HepG2 (cell line): ENCODE measurements around the gene TENT4B. TPM values are rescaled to one million over a fixed set of nuclear protein-coding genes. Genes with fewer than 3 reads are reported as not detected.

Experiments
- ATAC-seq: fragments of 200-7000 bp; cut with Tn5 transposase; 3 replicates; pipeline ENCODE4 v1.9.1; 2020; ENCODE audit warnings: mild to moderate bottlenecking, moderate library complexity
- BruUV-seq: library from RNA; stranded (reverse); fragments of 400-500 nt; replicated peaks from 2 replicates; lab custom pipeline; 2021; lab: Mats Ljungman, UMichigan
- CTCF ChIA-PET: fragments of 300-600 bp; formaldehyde crosslinking; extraction: SDS; loops from one replicate; lab custom pipeline; 2021; ENCODE audit warnings: low total read pairs, inconsistent platforms, low intra/inter-chr PET ratio; lab: Yijun Ruan, JAX
- POLR2A ChIA-PET: fragments of 350-600 bp; sonication (Branson Sonifier 250); formaldehyde crosslinking; loops from one replicate; lab custom pipeline; 2020; ENCODE audit warnings: antibody characterized with exemption, inconsistent platforms; lab: Yijun Ruan, JAX
- DNase-seq: peaks from one replicate; pipeline ENCODE4 v3.0.0-alpha.2; 2015; ENCODE audit warnings: low spot score
- FAIRE-seq: peaks from 3 replicates; lab custom pipeline; 2011; peaks lifted over from hg19 to GRCh38; lab: Jason Lieb, UNC
- H2AFZ ChIP-seq: one replicate; pipeline ENCODE4 v1.6.1; 2011; ENCODE audit warnings: low read length, inconsistent platforms
- H3K27ac ChIP-seq: fragments of 300-600 bp; 3 replicates; pipeline ENCODE4 v1.8.0; 2011; ENCODE audit warnings: mixed run types, mild to moderate bottlenecking, mixed read lengths, low read length, inconsistent platforms; ENCODE audit not compliant: insufficient read depth; ENCODE audit errors: extremely low read length
- H3K27me3 ChIP-seq, 2 experiments: fragments of 200-600 bp in 1 of 2; 2 replicates in 1 of 2; 3 replicates in 1 of 2; pipeline versions ENCODE4 v1.6.0 to v1.8.0; 2011; ENCODE audit warnings: low read length in 2 of 2, mild to moderate bottlenecking in 2 of 2, moderate library complexity in 2 of 2, inconsistent platforms in 1 of 2; ENCODE audit not compliant: insufficient read depth in 2 of 2, control insufficient read depth in 1 of 2
- H3K36me3 ChIP-seq, 2 experiments: fragments of 200-600 bp in 1 of 2; replicated peaks in 1 of 2; 2 replicates in 1 of 2; 3 replicates in 1 of 2; pipeline versions ENCODE4 v1.5.1 to v1.8.0; 2011; ENCODE audit warnings: low read length in 2 of 2, inconsistent platforms in 1 of 2; ENCODE audit not compliant: insufficient read depth in 2 of 2, control insufficient read depth in 1 of 2
- H3K4me1 ChIP-seq: 2 replicates; pipeline ENCODE4 v1.5.1; 2012; ENCODE audit warnings: low read length, inconsistent platforms; ENCODE audit not compliant: insufficient read depth
- H3K4me2 ChIP-seq: 2 replicates; pipeline ENCODE4 v1.6.0; 2011; ENCODE audit warnings: low read depth, low read length, inconsistent platforms
- H3K4me3 ChIP-seq, 3 experiments: fragments of 200-600 bp in 1 of 3; sonication (generic), shearing (Covaris generic) in 1 of 3; replicated peaks in 1 of 3; 2 replicates each; pipeline ENCODE4 v1.5.1; 2011 to 2016; ENCODE audit warnings: low read length in 3 of 3, inconsistent platforms in 2 of 3, low read depth in 2 of 3, mild to moderate bottlenecking in 2 of 3, control low read depth in 1 of 3, mixed read lengths in 1 of 3; ENCODE audit not compliant: insufficient read depth in 1 of 3
- H3K79me2 ChIP-seq: one replicate; pipeline ENCODE4 v1.6.1; 2011; ENCODE audit warnings: low read length, inconsistent platforms; ENCODE audit not compliant: insufficient read depth
- H3K9ac ChIP-seq: 2 replicates; pipeline ENCODE4 v1.6.0; 2011; ENCODE audit warnings: mild to moderate bottlenecking, low read depth, low read length, inconsistent platforms; ENCODE audit not compliant: insufficient read depth
- H3K9me3 ChIP-seq: 2 replicates; pipeline ENCODE4 v1.5.1; 2012; ENCODE audit warnings: mild to moderate bottlenecking, low read length
- H4K20me1 ChIP-seq: 2 replicates; pipeline ENCODE4 v1.6.0; 2011; ENCODE audit warnings: inconsistent platforms, mild to moderate bottlenecking, low read length, moderate library complexity; ENCODE audit not compliant: insufficient read depth
- ASH2L ChIP-seq: fragments of 300-600, 200-600 bp; sonication (generic); IDR thresholded peaks from 2 replicates; pipeline ENCODE4 v1.7.0; 2017; ENCODE audit warnings: low read depth, mild to moderate bottlenecking, moderate library complexity, mixed read lengths, low read length; ENCODE audit not compliant: insufficient read length
- BORCS8-MEF2B ChIP-seq: sonication (generic); formaldehyde crosslinking; IDR thresholded peaks from 2 replicates; pipeline ENCODE4 v1.8.0; 2022; ENCODE audit warnings: mild to moderate bottlenecking, missing genetic modification reagents
- CREB3 ChIP-seq: sonication (generic); formaldehyde crosslinking; IDR thresholded peaks from 2 replicates; pipeline ENCODE4 v1.5.0; 2020; ENCODE audit warnings: missing genetic modification reagents
- DNMT1 ChIP-seq: sonication (generic); formaldehyde crosslinking; IDR thresholded peaks from 2 replicates; pipeline ENCODE4 v1.5.1; 2020; ENCODE audit warnings: mild to moderate bottlenecking, missing genetic modification reagents
- DRAP1 ChIP-seq: IDR thresholded peaks from 2 replicates; pipeline ENCODE4 v1.6.1; 2016; ENCODE audit warnings: missing genetic modification reagents, missing compliant biosample characterization
- FLYWCH1 ChIP-seq: sonication (generic); formaldehyde crosslinking; IDR thresholded peaks from 2 replicates; pipeline ENCODE4 v1.8.1; 2023; ENCODE audit warnings: mild to moderate bottlenecking, missing genetic modification reagents
- HNRNPLL ChIP-seq: fragments of 200-400 bp; formaldehyde crosslinking; IDR thresholded peaks from 2 replicates; pipeline ENCODE4 v1.6.1; 2017; ENCODE audit warnings: mild to moderate bottlenecking, low read depth, low read length; ENCODE audit not compliant: poor library complexity, severe bottlenecking
- IRF1 ChIP-seq: sonication (generic); formaldehyde crosslinking; IDR thresholded peaks from 2 replicates; pipeline ENCODE4 v1.4.0; 2020; ENCODE audit warnings: low read depth, mild to moderate bottlenecking, missing genetic modification reagents
- SMARCC2 ChIP-seq: fragments of 450-650 bp; IDR thresholded peaks from 2 replicates; pipeline ENCODE4 v1.6.1; 2017; ENCODE audit warnings: antibody characterized with exemption, mild to moderate bottlenecking
- TMF1 ChIP-seq: sonication (generic); formaldehyde crosslinking; IDR thresholded peaks from 2 replicates; pipeline ENCODE4 v1.8.1; 2022; ENCODE audit warnings: low read depth, missing genetic modification reagents
- ZNF10 ChIP-seq: sonication (generic); formaldehyde crosslinking; IDR thresholded peaks from 2 replicates; pipeline ENCODE4 v1.4.0; 2020; ENCODE audit warnings: mild to moderate bottlenecking, low read depth, missing genetic modification reagents, borderline replicate concordance
- ZNF12 ChIP-seq: sonication (generic); formaldehyde crosslinking; IDR thresholded peaks from 2 replicates; pipeline ENCODE4 v1.5.0; 2020; ENCODE audit warnings: missing genetic modification reagents
- ZNF205 ChIP-seq: IDR thresholded peaks from 2 replicates; pipeline ENCODE4 v1.6.1; 2018; ENCODE audit warnings: missing biosample characterization, missing genetic modification reagents
- ZNF619 ChIP-seq: sonication (generic); formaldehyde crosslinking; IDR thresholded peaks from 2 replicates; pipeline ENCODE4 v1.4.0; 2020; ENCODE audit warnings: mild to moderate bottlenecking, missing genetic modification reagents
- ZNF687 ChIP-seq: sonication (generic); formaldehyde crosslinking; IDR thresholded peaks from 2 replicates; pipeline ENCODE4 v1.5.1; 2020; ENCODE audit warnings: mild to moderate bottlenecking, missing genetic modification reagents, moderate library complexity
- ZNF704 ChIP-seq: sonication (generic); formaldehyde crosslinking; IDR thresholded peaks from 2 replicates; pipeline ENCODE4 v1.8.1; 2023; ENCODE audit warnings: mild to moderate bottlenecking, inconsistent platforms, moderate library complexity, missing genetic modification reagents, borderline replicate concordance
- WGBS: methylation state at CpG from one replicate; pipeline ENCODE4 v1.1.6; 2017; ENCODE audit warnings: low lambda C conversion rate; 5-methylcytosine and 5-hydroxymethylcytosine counted together
- in situ Hi-C: cut with HindIII; loops from 2 replicates; pipeline ENCODE4 v1.10.0; 2017; ENCODE audit warnings: low pct_unique_long_range_greater_than_20kb; ENCODE audit not compliant: extremely low pct_ligation_motif_present
- intact Hi-C: fragments of 100-400 bp; cut with micrococcal nuclease; formaldehyde crosslinking; loops from one replicate; pipeline ENCODE4 v1.10.0; 2022; ENCODE audit not compliant: unreplicated experiment
- polyA plus RNA-seq, 8 experiments: library from polyadenylated mRNA; depleted of rRNA in 3 of 8; stranded (reverse) in 7 of 8; unstranded in 1 of 8; fragments of >200 nt; fragmentation: Illumina TruSeq in 4 of 8; extraction: Trizol in 4 of 8; gene quantifications; 2 replicates each; pipeline versions ENCODE4 v1.2.1 to v1.2.3, GENCODE V29; 2011 to 2016; ENCODE audit warnings: low read depth in 4 of 8, missing spikeins in 1 of 8, mixed read lengths in 1 of 8; ENCODE audit not compliant: insufficient read depth in 1 of 8
- total RNA-seq, 5 experiments: library from RNA; depleted of rRNA; stranded (reverse); fragments of >200 nt; fragmentation: Illumina TruSeq; extraction: Trizol; gene quantifications; 2 replicates each; pipeline ENCODE4 v1.2.3, GENCODE V29; 2016; ENCODE audit warnings: low read depth in 1 of 5

Gene TENT4B
- total and polyA plus RNA-seq, 2 of the 13 experiments (the other 11 are each of a cell fraction or from before 2014, with no cell fraction given), result 15.0 to 32.8 TPM

- H3K4me3 ChIP-seq, result peak overlapping the region; percentile 94 to 100 (median 98)
- peak overlapping the region; percentile 86 for H3K27ac ChIP-seq
- no peak for FAIRE-seq
- ChIA-PET CTCF (no interaction called here), POLR2A (interaction anchor here (0.7 to 1.8 kb wide), 10 partner anchors 15 to 257 kb away, joined by 3 to 13 read pairs (median 6); partner anchors contain the start of genes CNEP1R1 and HEATR3)
- TSS peak; percentile 61 for BruUV-seq
- no peaks in the 10 kb centered on the region for H3K9me3 ChIP-seq
- peaks cover 59% of the 10 kb centered on the region for H3K4me1 ChIP-seq
- H4K20me1 ChIP-seq, result peaks cover 15% of the 10 kb centered on the region
- H3K79me2 ChIP-seq, result peaks cover 59% of the 10 kb centered on the region
- H3K9ac ChIP-seq, result peak overlapping the region; percentile 96
- no peak for DNase-seq
- peak; percentile 0; the same call in 2 of the 3 replicates for ATAC-seq
- H2AFZ ChIP-seq, result no peak overlapping the region
- peak overlapping the region; percentile 90 for H3K4me2 ChIP-seq
- intact Hi-C loops (loop anchor here (2.0 kb wide), 1 partner anchor 48 kb away; no protein-coding TSS in a partner anchor), in situ Hi-C loops (loop anchor here (10.0 kb wide), 1 partner anchor 50 kb away; no protein-coding TSS in a partner anchor)
- WGBS, result 3% methylated on average over 10 of the region's 10 CpGs
- no peaks in the 10 kb centered on the region; a peak in 2 of 5 replicates for H3K36me3 ChIP-seq
- H3K27me3 ChIP-seq, result no peaks in the 10 kb centered on the region; a peak in 1 of 5 replicates
- peak; percentile 30; the same call in 1 of the 2 replicates for TF ChIP-seq ZNF704 (CRISPR knock-in tag)
- no peak for TF ChIP-seq FLYWCH1 (CRISPR knock-in tag)
- TF ChIP-seq BORCS8-MEF2B (CRISPR knock-in tag), result no peak
- TF ChIP-seq TMF1 (CRISPR knock-in tag), result no peak
- TF ChIP-seq ZNF10 (CRISPR knock-in tag), result no peak
- no peak for TF ChIP-seq SMARCC2
- no peak for TF ChIP-seq ZNF12 (CRISPR knock-in tag)
- no peak for TF ChIP-seq CREB3
- TF ChIP-seq HNRNPLL, result no peak
- TF ChIP-seq ZNF205 (CRISPR knock-in tag), result no peak
- TF ChIP-seq ZNF619 (CRISPR knock-in tag), result no peak
- no peak for TF ChIP-seq ASH2L
- no peak for TF ChIP-seq DRAP1 (CRISPR knock-in tag)
- 0 out of 2 replicates have a peak, but pooled peaks have one; percentile 0 for TF ChIP-seq DNMT1
- no peak for TF ChIP-seq IRF1 (CRISPR knock-in tag)
- peak; percentile 4; the same call in 1 of the 2 replicates for TF ChIP-seq ZNF687 (CRISPR knock-in tag)
These were observed 1.4 kb downstream of the TENT4B start for GRCh38 chr16:50154420-50154950.
